Stimulated activated CD4-positive, alpha-beta T cell treated with anti-CD3 and anti-CD28 coated beads, Interleukin-15, amount 100 ng/mL, for 1 hour (primary cell): ENCODE data around the gene HPSE2.

ENCODE experiments used
- DNase-seq, 2 donors: peaks; one replicate each; pipeline ENCODE4 v3.0.0-alpha.2; 2020; ENCODE audit warnings: low read depth in 1 of 2, low spot score in 1 of 2

The HPSE2 gene

DNA sequence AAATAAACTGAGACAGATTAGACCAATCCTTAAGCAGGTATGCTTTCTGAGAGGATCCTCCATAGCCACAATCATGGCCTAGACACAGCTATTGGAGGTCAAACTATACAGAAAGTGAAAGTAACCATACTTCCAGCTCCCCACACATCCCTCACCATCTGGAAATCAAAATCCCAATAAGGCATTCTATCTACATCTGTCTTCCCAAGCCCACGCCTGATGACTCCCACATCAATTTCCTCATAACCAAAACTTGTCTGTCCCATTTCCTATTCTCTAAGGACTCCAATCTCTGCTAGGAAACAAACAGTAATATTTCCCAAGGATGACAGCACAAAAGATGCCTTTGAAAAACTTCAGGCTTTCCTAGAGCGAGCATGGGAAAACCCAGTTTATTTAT, 541.6 kb downstream of the HPSE2 start:
- no peak for DNase-seq

DNA sequence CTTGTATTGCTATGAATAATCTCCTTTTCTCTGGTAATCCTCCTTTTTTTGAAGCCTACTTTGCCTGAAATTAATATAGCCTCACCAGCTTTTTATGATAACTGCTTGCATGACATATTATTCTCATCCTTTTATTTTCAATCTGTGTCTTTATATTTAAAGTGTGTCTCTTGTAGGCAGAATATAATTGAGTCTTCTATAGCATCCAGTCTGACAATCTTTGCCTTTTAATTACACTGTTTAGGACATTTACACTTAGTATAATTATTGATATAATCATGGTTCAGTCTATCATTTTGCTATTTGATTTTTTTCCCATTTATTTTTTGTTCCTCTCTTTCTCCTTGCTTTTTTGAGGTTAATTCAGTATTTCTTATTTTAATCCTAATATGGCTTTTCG, 548.0 kb downstream of the HPSE2 start:
- no peak for DNase-seq

- no peak for DNase-seq
Observed at GRCh38 chr10:98684019-98684899, 551.4 kb downstream of the HPSE2 start.

DNA sequence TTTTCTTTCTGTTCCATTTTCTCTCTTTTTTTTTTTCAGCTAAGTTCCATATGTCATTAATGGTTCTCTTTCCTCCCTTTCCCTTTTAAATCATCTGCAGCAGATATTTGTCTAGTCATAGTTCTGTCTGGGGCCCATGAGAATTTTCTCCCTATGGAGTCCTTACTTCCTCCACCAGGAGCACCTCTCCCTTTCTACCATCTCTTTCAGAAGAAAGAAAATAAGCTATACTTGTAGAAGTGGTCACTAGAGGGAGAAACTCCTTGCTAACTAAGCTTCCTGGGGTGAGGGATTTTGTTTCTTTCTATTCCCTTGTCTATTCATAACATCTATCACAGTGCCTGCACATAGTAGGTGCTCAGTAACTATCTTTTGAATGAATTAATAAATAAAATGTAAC, 558.8 kb downstream of the HPSE2 start:
- no peak for DNase-seq

GRCh38 chr10:98675902-98676301, 559.8 kb downstream of the HPSE2 start:
- no peak for DNase-seq

GRCh38 chr10:98673171-98673782, 562.4 kb downstream of the HPSE2 start:
- DNase-seq: no peak

- DNase-seq: no peak
Observed at GRCh38 chr10:98667081-98667480, 568.6 kb downstream of the HPSE2 start.

- DNase-seq: no peak
Observed at GRCh38 chr10:98666276-98666675, 569.4 kb downstream of the HPSE2 start.

- DNase-seq: no peak
Observed at GRCh38 chr10:98664329-98665042, 571.2 kb downstream of the HPSE2 start.

- DNase-seq: no peak
Observed at GRCh38 chr10:98659951-98660350, 575.7 kb downstream of the HPSE2 start.

DNA sequence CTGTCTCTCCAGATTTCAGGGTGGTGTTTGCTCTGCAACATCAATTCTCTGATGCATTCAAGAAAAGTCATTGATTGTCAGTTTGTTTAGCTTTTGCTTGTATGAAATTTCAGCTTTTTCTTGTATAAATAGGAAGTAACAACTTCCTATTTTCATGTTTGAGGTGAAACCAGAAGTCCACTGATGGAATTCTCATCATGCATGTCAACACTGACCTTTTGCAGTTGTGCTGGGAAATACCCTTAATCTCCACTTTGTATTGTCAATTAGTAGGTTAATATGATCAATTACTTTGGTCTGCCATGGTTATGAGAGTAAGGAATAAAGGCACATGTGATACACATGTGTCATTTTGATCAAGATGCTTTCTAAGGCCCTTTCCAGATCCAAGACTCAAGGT, 580.2 kb downstream of the HPSE2 start:
- DNase-seq: no peak

DNA sequence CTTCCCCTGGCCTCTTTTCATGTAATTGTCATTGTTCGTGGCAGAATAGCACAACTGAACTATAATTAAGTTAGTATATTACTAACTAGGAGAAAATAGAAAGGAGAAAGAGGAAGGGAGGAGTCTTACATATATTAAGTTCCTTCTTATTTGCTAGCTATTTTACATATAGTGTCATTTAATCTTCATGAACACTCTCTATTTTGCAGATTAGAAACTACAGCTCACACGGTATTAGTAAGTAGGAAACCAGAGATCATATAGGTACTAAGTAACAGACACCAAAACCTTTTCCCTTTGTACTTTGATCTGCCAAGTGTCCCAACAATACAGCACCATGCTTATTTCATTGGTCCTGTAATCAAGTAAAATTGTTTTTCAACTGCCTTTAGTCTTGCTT, 586.5 kb downstream of the HPSE2 start:
- no peak for DNase-seq

DNA sequence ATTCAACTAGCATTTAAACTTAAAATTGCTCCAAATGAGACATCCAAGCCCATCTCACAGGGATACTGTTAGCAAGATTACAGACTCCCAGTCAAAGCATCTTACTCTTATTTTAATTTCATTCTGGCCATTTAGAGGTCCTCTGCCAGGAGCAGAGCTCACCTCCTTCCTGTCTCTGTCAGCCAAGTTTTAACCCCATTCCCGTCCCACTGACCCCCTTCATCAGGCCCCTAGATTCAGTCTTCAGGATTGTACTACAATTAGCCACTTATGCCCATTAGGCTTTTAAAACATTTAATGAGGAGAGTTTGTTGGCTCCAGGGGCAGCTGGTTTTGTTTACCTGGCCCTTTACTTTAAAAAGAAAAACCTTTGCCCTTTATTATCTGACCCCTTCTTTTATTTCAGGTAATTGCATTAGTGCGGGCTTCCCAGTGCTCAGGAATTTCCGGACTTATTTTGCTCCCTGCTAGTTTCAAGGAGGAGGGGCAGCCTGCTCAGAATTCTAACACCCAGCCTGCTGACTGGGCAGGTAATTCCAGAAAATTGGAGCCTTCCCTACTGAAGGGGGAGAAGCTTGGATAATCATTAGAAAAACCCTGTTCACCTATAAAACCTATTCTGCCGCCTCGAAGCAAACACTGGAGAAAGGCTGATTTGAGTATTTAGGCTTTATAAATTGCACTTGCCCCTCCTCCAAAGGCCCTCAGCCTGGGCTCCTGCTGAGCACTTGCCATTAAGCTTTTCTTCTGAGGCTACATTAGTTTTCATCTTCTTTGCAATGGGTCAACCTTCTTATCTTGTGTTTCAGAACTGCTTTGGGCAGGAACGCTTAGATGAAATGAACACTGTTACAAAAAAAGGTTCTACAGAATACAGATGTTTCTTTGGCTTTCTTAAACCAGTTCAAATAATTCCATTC, 588.4 kb downstream of the HPSE2 start:
- no peak for DNase-seq

DNA sequence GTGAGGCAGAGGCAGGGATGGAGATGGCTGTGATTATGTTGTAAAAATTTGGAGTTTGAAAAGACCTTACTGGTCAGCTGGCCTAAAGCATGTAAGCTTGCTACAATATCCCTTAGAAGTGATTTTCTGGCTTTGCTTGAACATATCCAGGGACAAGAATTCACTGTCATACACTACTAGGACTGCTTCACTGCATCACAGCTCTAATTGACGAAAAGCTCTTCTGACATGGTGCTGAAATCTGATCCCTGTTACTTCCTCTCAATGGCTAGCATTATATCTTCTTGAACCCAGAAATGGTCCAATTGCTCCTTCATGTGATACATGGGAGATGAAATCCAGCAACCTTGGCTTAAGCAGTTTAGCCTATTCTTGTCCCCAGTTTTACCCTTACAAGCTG, 591.2 kb downstream of the HPSE2 start:
- no peak for DNase-seq

GRCh38 chr10:98642281-98642680, 593.4 kb downstream of the HPSE2 start:
- DNase-seq: no peak

DNA sequence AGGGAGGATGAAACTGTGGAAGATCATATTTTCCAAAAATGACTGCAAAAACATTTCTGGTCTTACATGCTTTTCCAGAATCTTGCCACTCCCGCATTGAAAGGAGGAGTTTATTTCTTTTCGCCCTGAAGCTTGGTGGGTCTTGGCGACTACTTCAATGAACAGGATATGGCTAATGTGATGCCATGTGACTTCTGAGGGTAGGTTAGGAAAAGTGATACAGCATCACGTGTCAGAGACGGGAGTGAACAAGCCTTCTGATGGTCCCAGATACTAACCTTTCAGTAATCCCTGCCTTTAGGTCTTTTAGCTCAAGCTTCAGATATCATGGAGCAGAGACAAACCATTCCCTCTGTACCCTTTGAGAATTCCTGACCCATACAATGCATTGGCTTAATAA, 596.7 kb downstream of the HPSE2 start:
- DNase-seq: no peak

DNA sequence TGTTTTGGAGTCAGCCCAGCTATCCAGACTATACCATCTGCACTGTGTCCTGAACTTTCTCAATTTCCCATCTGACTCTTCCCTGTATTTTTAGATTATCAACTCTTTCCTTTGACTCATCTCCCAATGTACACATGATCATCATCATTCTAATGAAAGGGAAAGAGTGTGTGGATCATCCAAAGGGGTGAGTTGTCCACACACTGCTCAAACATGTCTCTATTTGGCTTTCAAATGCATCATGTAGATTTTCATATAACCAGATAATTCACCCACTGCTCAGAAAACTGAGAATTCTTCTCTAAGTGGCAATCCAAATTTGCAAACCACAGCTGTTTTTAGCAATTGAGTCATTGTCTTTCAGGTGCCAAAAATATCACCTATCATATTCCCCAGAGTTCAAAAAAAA, 598.7 kb downstream of the HPSE2 start:
- DNase-seq: no peak

DNA sequence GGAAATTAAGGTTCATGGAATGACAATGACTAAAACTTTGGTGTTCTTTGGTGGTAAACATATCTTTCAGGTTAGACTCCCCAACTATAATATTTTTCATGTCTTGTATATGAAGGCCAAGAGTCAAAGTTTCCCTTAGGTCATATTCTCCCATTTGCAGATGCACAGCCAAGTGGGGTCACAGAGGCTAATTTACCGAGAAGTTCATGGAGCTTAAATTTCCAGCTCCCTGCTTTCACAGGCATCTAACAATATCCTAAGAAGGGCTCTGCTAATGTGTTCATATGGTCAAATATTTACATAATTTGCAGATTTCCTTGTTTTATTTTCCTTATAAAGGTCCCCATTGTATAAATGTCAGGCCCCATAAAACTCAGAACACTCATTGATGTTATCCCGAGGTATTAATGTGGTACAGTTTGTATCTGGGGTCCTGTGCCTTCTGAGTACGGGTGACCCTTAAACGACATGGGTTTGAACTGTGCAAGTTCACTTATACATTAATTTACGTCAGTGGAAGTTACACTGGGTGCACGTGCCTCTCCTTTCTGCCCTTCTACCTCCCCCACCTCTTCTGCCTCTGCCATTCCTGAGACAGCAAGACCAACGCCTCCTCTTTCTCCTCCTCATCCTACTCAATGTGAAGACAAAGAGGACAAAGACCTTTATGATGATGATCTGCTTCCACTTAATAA, 603.0 kb downstream of the HPSE2 start:
- DNase-seq: no peak

GRCh38 chr10:98628206-98628605, 607.4 kb downstream of the HPSE2 start:
- DNase-seq: no peak

DNA sequence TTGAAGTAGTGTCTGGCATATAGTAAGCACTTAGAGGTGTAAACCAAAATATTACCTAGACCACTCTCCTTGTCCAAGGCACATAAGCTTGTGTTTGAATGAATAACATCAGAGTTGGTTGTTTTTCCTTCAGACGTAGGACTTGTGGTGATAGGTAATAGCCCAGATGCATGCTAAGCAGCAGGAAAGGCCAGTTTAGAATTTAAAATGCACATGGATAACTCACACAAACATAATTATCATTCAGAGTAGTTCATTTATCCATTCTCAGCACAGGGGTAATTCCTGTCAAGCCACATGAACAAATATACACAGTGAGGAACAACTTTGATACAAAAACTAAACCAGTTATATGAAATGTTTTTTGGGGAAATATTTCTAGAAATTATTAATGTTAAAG, 607.9 kb downstream of the HPSE2 start:
- DNase-seq: no peak
